ENCODE results near the gene MAP4.

DNA sequence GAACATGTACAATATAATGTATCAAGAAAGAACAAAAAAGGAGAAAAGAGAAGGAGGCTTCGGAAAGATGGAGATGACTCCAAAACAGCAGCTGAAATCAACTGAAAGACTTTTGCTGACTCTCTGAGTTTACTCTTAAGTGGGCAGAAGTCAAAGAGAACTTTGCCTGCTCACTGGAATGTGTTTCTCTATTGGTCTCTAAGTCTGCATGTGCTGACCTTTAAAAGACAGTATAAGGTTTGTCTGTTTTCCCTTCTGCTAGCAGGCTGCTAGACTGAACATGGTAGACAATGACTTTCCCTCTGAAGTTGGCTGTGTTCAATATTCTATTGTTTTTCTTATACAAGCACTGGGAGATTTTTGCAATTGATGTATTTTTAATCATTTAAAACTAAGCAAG lies 7.2 kb upstream of the MAP4 start:
- TF ChIP-seq GATA3 (IDR thresholded peaks at IDR 0.05; ENCODE audit: low read depth, low read length) (no peak), GATA2 (IDR thresholded peaks at IDR 0.05; ENCODE audit: low read depth, low read length) (no peak)
